Nephron (organoid): ENCODE measurements around the gene PON1.
A peak's percentile ranks its signal among the peaks of the same experiment; 100 is the strongest.

Experiments used
- H3K27ac Mint-ChIP-seq, 3 experiments: 2 replicates each; pipeline ENCODE4 v1.8.0; 2020; ENCODE audit warnings: mixed read lengths in 3 of 3, mild to moderate bottlenecking in 2 of 3, moderate library complexity in 1 of 3
- H3K27me3 Mint-ChIP-seq: 2 replicates; pipeline ENCODE4 v1.8.0; 2021; ENCODE audit warnings: low read depth, mild to moderate bottlenecking, moderate library complexity, mixed read lengths
- H3K36me3 Mint-ChIP-seq: 2 replicates; pipeline ENCODE4 v1.8.0; 2020; ENCODE audit warnings: low read depth, mixed read lengths
- H3K4me1 Mint-ChIP-seq: 2 replicates; pipeline ENCODE4 v1.8.0; 2020; ENCODE audit warnings: mixed read lengths
- H3K4me3 Mint-ChIP-seq, 3 experiments: 2 replicates each; pipeline ENCODE4 v1.8.0; 2020; ENCODE audit warnings: mild to moderate bottlenecking in 3 of 3, mixed read lengths in 3 of 3, moderate library complexity in 2 of 3
- H3K9me3 Mint-ChIP-seq: 2 replicates; pipeline ENCODE4 v1.8.0; 2020; ENCODE audit warnings: mixed read lengths
- TF ChIP-seq, protein P1 (sequence below), 3 experiments: fragments of 200-600 bp; sonication (generic); IDR thresholded peaks; one replicate each; pipeline ENCODE4 v1.5.0; 2021; ENCODE audit warnings: antibody characterized with exemption in 3 of 3; ENCODE audit not compliant: unreplicated experiment in 3 of 3

PON1 gene

DNA sequence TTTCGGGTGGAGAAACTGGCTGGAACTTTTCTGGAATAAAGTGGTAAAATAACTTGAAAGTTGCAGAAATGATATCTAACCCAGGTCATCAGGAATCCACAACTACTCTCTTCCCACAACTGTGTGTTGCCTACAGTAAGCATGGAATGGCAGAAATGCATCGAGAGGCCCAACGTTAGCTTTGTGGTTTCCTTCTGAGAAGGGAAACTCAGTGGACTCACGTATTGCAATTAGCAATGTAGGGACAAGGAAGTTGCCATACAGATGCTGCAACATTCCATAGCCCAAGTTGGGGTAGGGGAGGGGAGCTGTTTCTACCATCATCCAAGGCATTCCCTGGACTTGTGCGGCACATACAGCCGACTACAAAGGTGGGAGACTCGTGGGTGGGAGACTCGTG lies 1.9 kb downstream of the PON1 start:
- Mint-ChIP-seq H3K36me3 (no peaks in the 10 kb centered on the region), H3K27ac (no peak overlapping the region), H3K27me3 (peaks cover 10% of the 10 kb centered on the region), H3K9me3 (peaks cover 6% of the 10 kb centered on the region), H3K4me1 (no peaks in the 10 kb centered on the region), H3K4me3 (no peak overlapping the region)
- TF ChIP-seq, protein P1, sequence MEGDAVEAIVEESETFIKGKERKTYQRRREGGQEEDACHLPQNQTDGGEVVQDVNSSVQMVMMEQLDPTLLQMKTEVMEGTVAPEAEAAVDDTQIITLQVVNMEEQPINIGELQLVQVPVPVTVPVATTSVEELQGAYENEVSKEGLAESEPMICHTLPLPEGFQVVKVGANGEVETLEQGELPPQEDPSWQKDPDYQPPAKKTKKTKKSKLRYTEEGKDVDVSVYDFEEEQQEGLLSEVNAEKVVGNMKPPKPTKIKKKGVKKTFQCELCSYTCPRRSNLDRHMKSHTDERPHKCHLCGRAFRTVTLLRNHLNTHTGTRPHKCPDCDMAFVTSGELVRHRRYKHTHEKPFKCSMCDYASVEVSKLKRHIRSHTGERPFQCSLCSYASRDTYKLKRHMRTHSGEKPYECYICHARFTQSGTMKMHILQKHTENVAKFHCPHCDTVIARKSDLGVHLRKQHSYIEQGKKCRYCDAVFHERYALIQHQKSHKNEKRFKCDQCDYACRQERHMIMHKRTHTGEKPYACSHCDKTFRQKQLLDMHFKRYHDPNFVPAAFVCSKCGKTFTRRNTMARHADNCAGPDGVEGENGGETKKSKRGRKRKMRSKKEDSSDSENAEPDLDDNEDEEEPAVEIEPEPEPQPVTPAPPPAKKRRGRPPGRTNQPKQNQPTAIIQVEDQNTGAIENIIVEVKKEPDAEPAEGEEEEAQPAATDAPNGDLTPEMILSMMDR (IDR thresholded peaks at IDR 0.05; ENCODE audit: unreplicated experiment in 3 of 3) = no peak

DNA sequence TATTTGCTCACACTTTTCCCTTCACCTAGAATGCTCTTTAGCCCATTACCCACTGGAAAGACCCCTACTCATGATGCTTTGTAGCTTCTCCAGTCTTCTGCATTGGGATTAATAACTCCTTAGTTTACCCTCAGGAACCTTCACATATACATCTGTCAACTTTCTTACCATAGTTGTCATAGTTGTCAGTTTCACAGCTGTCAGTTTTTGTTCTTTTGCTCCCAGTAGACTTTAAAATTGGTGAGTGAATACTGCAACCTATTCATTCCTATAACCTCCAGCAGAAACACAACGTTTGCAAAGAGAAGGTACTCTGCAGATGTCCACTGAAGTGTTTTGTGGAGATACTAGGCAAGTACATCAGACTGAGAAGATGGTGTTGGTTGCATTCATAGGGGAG lies 2.6 kb downstream of the PON1 start:
- TF ChIP-seq, protein P1 (IDR thresholded peaks at IDR 0.05; ENCODE audit: unreplicated experiment in 3 of 3) = no peak
- peaks cover 9% of the 10 kb centered on the region for H3K27me3 Mint-ChIP-seq
- H3K27ac Mint-ChIP-seq = no peak overlapping the region
- peaks cover 4% of the 10 kb centered on the region for H3K9me3 Mint-ChIP-seq
- H3K4me1 Mint-ChIP-seq = no peaks in the 10 kb centered on the region
- H3K36me3 Mint-ChIP-seq = no peaks in the 10 kb centered on the region
- H3K4me3 Mint-ChIP-seq = no peak overlapping the region

DNA sequence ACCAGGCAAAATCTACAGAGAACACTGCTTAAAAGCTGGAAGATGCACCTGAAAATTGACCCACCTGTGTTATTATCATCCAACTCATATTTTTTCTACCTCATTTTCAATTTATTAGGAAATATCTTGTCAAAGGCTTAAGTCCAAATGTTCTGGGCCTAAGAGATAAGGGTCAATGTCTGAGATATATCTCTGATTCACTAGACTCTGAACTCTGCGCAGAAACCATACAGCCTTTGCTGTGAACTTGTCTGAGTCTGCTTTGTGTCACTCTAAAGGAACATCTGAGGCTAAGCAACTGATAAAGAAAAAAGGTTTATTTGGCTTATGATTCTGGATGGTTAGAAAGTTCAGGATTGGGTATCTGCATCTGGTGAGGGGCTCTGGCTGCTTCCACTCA lies 3.7 kb downstream of the PON1 start:
- TF ChIP-seq, protein P1 (IDR thresholded peaks at IDR 0.05; ENCODE audit: unreplicated experiment in 3 of 3) = no peak
- no peaks in the 10 kb centered on the region for H3K9me3 Mint-ChIP-seq

DNA sequence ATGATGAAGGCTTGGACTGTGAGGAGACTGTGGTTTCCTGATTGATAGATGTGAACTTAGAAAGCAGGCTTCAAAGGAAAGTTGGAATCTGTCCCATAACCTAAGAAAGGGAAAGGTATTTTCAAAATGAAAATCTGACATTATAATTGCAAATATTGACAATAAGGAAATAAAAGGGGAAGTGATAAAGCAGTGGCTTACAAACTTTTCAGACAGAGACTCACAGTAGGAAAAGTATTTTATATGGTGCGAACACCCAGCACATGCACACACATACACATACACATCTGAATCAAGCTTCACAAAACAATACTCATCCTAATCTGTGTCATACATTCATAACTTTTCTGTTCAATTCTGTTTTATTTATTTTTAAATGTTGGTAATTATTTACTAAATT lies 4.8 kb downstream of the PON1 start:
- no peaks in the 10 kb centered on the region for H3K4me1 Mint-ChIP-seq
- H3K4me3 Mint-ChIP-seq = no peak overlapping the region
- H3K36me3 Mint-ChIP-seq = no peaks in the 10 kb centered on the region
- no peak overlapping the region for H3K27ac Mint-ChIP-seq
- TF ChIP-seq, protein P1 (IDR thresholded peaks at IDR 0.05; ENCODE audit: unreplicated experiment in 3 of 3) = no peak
- no peaks in the 10 kb centered on the region for H3K27me3 Mint-ChIP-seq
- no peaks in the 10 kb centered on the region for H3K9me3 Mint-ChIP-seq

More for the DNA sequence above, 3.7 kb downstream of the PON1 start:
- Mint-ChIP-seq H3K4me3 (no peak overlapping the region), H3K36me3 (no peaks in the 10 kb centered on the region), H3K27ac (no peak overlapping the region), H3K4me1 (no peaks in the 10 kb centered on the region), H3K27me3 (peaks cover 9% of the 10 kb centered on the region)

DNA sequence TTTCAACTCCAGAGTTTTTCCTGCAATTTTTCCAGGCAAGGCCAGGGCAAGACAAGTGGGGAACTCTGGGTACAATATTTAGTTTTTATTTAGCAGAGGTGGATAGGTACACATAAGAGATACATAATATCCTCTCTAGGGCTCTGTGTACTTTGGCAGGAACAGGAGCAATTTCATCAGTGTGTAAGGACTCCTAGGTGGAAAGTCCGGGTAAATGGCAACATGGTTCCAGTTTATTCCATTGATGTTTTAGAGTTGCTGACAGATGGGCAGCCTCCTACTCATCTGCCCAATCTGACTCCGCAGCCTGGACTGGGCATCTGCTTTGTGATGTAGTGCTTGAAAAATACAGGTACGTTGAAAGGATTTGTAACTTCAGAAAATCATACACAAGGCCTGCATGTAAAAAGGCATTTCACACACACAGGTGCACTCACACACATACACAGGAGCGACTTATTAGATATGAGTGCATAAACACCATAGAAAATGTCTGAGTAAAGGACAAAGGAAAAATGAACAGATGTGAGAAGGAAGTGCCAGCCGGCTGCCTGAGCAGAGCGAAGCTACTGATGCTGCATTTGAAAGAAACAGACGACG lies 5.7 kb downstream of the PON1 start:
- no peak overlapping the region for H3K27ac Mint-ChIP-seq

DNA sequence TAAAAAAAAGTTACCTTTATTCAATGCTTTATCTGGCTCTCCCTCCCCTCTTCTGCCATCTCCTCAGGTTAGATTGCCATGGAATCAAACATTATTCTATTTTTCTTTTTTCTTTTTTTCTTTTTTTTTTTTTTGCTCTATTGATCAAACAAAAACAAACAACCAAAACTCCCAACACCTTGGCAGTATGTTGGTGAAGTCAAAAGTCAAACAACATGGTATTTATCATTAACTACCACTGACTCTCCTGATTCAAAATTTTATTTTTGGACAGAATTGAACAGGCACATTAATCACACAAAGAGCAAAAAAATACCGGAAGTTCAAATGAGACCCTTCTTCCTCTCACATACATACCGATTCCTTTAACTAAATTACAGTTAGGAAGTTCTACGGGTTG lies 6.4 kb downstream of the PON1 start:
- no peaks in the 10 kb centered on the region for H3K9me3 Mint-ChIP-seq
- H3K27ac Mint-ChIP-seq = peak overlapping the region in 1 of 3 experiments; percentile 55
- H3K4me1 Mint-ChIP-seq = no peaks in the 10 kb centered on the region
- no peaks in the 10 kb centered on the region for H3K27me3 Mint-ChIP-seq
- no peaks in the 10 kb centered on the region for H3K36me3 Mint-ChIP-seq
- H3K4me3 Mint-ChIP-seq = no peak overlapping the region
- TF ChIP-seq, protein P1 (IDR thresholded peaks at IDR 0.05; ENCODE audit: unreplicated experiment in 3 of 3) = no peak

More for the DNA sequence above, 5.7 kb downstream of the PON1 start:
- Mint-ChIP-seq H3K36me3 (no peaks in the 10 kb centered on the region), H3K9me3 (no peaks in the 10 kb centered on the region), H3K27me3 (no peaks in the 10 kb centered on the region), H3K4me1 (no peaks in the 10 kb centered on the region), H3K4me3 (no peak overlapping the region)
- TF ChIP-seq, protein P1 (IDR thresholded peaks at IDR 0.05; ENCODE audit: unreplicated experiment in 3 of 3) = no peak
